HEK293 (cell line): ENCODE measurements around the gene GP1BB.

Source experiments
- CTCF ChIA-PET: fragments of 350-600 bp; formaldehyde crosslinking; extraction: SDS; loops from one replicate; lab custom pipeline; 2021; ENCODE audit warnings: antibody characterized with exemption; lab: Yijun Ruan, JAX
- POLR2A ChIA-PET: fragments of 300-600 bp; formaldehyde crosslinking; extraction: SDS; loops from one replicate; lab custom pipeline; 2020; ENCODE audit warnings: antibody characterized with exemption, inconsistent platforms; lab: Yijun Ruan, JAX
- H3K27ac ChIP-seq: fragments of 200-500 bp; sonication (Bioruptor generic); 2 replicates; pipeline ENCODE4 v1.5.1; 2014; ENCODE audit warnings: low read depth, low read length, control low read depth, inconsistent platforms; ENCODE audit errors: extremely low read depth
- H3K36me3 ChIP-seq, 2 experiments: fragments of 200-500 bp in 1 of 2; sonication (Bioruptor generic) in 1 of 2; 1 replicate in 1 of 2; 2 replicates in 1 of 2; pipeline ENCODE4 v1.5.1; 2014 to 2017; ENCODE audit warnings: inconsistent platforms in 2 of 2, low read length in 2 of 2; ENCODE audit not compliant: control insufficient read depth in 2 of 2, insufficient read depth in 1 of 2
- H3K4me1 ChIP-seq: fragments of 200-500 bp; sonication (Bioruptor generic); 2 replicates; pipeline ENCODE4 v1.5.1; 2014; ENCODE audit warnings: mild to moderate bottlenecking, low read length, inconsistent platforms; ENCODE audit not compliant: control insufficient read depth, insufficient read depth
- H3K4me3 ChIP-seq: 2 replicates; pipeline ENCODE4 v1.5.1; 2011; ENCODE audit warnings: low read depth, mild to moderate bottlenecking, control low read depth, low read length, moderate library complexity
- H3K9me3 ChIP-seq: fragments of 200-500 bp; sonication (Bioruptor generic); 2 replicates; pipeline ENCODE4 v1.5.1; 2014; ENCODE audit warnings: low read depth, low read length, inconsistent platforms; ENCODE audit not compliant: control insufficient read depth, insufficient read depth
- BCL11B ChIP-seq: fragments of 450-650 bp; formaldehyde crosslinking; IDR thresholded peaks from 2 replicates; pipeline ENCODE4 v1.5.1; 2016; ENCODE audit warnings: low read depth, missing biosample characterization, missing genetic modification characterization
- GLIS2 ChIP-seq: fragments of 450-650 bp; formaldehyde crosslinking; IDR thresholded peaks from 2 replicates; pipeline ENCODE4 v1.5.1; 2016; ENCODE audit warnings: missing biosample characterization, missing genetic modification characterization
- KLF1 ChIP-seq: fragments of 450-650 bp; formaldehyde crosslinking; IDR thresholded peaks from 2 replicates; pipeline ENCODE4 v1.5.1; 2016; ENCODE audit warnings: missing biosample characterization, missing genetic modification characterization
- SP2 ChIP-seq: fragments of 450-650 bp; formaldehyde crosslinking; IDR thresholded peaks from 2 replicates; pipeline ENCODE4 v1.5.1; 2016; ENCODE audit warnings: missing biosample characterization, missing genetic modification characterization
- WT1 ChIP-seq: fragments of 450-650 bp; formaldehyde crosslinking; IDR thresholded peaks from 2 replicates; pipeline ENCODE4 v1.5.1; 2016; ENCODE audit warnings: missing biosample characterization, missing genetic modification characterization
- YY2 ChIP-seq: fragments of 450-650 bp; formaldehyde crosslinking; IDR thresholded peaks from 2 replicates; pipeline ENCODE4 v1.5.1; 2016; ENCODE audit warnings: missing biosample characterization, missing genetic modification characterization
- ZBTB8A ChIP-seq: fragments of 450-650 bp; formaldehyde crosslinking; IDR thresholded peaks from 2 replicates; pipeline ENCODE4 v1.5.1; 2016; ENCODE audit warnings: missing biosample characterization, missing genetic modification characterization
- ZNF112 ChIP-seq: fragments of 450-650 bp; formaldehyde crosslinking; IDR thresholded peaks from 2 replicates; pipeline ENCODE4 v1.5.0; 2017; ENCODE audit warnings: missing biosample characterization, missing genetic modification characterization
- ZNF211 ChIP-seq: fragments of 450-650 bp; formaldehyde crosslinking; IDR thresholded peaks from 2 replicates; pipeline ENCODE4 v1.5.1; 2016; ENCODE audit warnings: low read depth, missing biosample characterization, missing genetic modification characterization
- ZNF221 ChIP-seq: fragments of 450-650 bp; formaldehyde crosslinking; IDR thresholded peaks from 2 replicates; pipeline ENCODE4 v1.5.1; 2017; ENCODE audit warnings: missing biosample characterization, missing genetic modification characterization, borderline replicate concordance
- ZNF23 ChIP-seq: fragments of 450-650 bp; formaldehyde crosslinking; IDR thresholded peaks from 2 replicates; pipeline ENCODE4 v1.5.1; 2016; ENCODE audit warnings: missing biosample characterization, missing genetic modification characterization, borderline replicate concordance
- ZNF248 ChIP-seq: fragments of 450-650 bp; formaldehyde crosslinking; IDR thresholded peaks from 2 replicates; pipeline ENCODE4 v1.5.1; 2017; ENCODE audit warnings: missing biosample characterization, missing genetic modification characterization
- ZNF335 ChIP-seq: fragments of 450-650 bp; formaldehyde crosslinking; conservative IDR thresholded peaks from 2 replicates; pipeline ENCODE4 v1.5.1; 2016; ENCODE audit warnings: missing biosample characterization, missing genetic modification characterization
- ZNF341 ChIP-seq: fragments of 450-650 bp; formaldehyde crosslinking; IDR thresholded peaks from 2 replicates; pipeline ENCODE4; 2016; ENCODE audit warnings: low read depth, missing biosample characterization, missing genetic modification characterization
- ZNF366 ChIP-seq: fragments of 450-650 bp; formaldehyde crosslinking; conservative IDR thresholded peaks from 2 replicates; pipeline ENCODE4 v1.5.1; 2016; ENCODE audit warnings: missing biosample characterization, missing genetic modification characterization
- ZNF488 ChIP-seq: fragments of 450-650 bp; formaldehyde crosslinking; IDR thresholded peaks from 2 replicates; pipeline ENCODE4 v1.5.1; 2016; ENCODE audit warnings: missing biosample characterization, missing genetic modification characterization
- ZNF548 ChIP-seq: fragments of 450-650 bp; formaldehyde crosslinking; IDR thresholded peaks from 2 replicates; pipeline ENCODE4 v1.5.1; 2016; ENCODE audit warnings: missing biosample characterization, missing genetic modification characterization
- ZNF585B ChIP-seq: fragments of 450-650 bp; formaldehyde crosslinking; IDR thresholded peaks from 2 replicates; pipeline ENCODE4 v1.5.1; 2016; ENCODE audit warnings: missing biosample characterization, missing genetic modification characterization
- ZNF621 ChIP-seq: fragments of 450-650 bp; formaldehyde crosslinking; IDR thresholded peaks from 2 replicates; pipeline ENCODE4 v1.5.1; 2017; ENCODE audit warnings: missing biosample characterization, missing genetic modification characterization
- ZNF704 ChIP-seq: fragments of 450-650 bp; formaldehyde crosslinking; IDR thresholded peaks from 2 replicates; pipeline ENCODE4 v1.5.1; 2016; ENCODE audit warnings: missing biosample characterization, missing genetic modification characterization
- ZNF843 ChIP-seq: fragments of 450-650 bp; formaldehyde crosslinking; IDR thresholded peaks from 2 replicates; pipeline ENCODE4 v1.5.1; 2016; ENCODE audit warnings: missing biosample characterization, missing genetic modification characterization
- ZSCAN18 ChIP-seq: fragments of 450-650 bp; formaldehyde crosslinking; IDR thresholded peaks from 2 replicates; pipeline ENCODE4 v1.5.1; 2016; ENCODE audit warnings: missing biosample characterization, missing genetic modification characterization
- ZSCAN23 ChIP-seq: fragments of 450-650 bp; formaldehyde crosslinking; IDR thresholded peaks from 2 replicates; pipeline ENCODE4 v1.5.1; 2016; ENCODE audit warnings: missing biosample characterization, missing genetic modification characterization
- TF ChIP-seq, protein P1 (sequence below): fragments of 450-650 bp; formaldehyde crosslinking; IDR thresholded peaks from 2 replicates; pipeline ENCODE4 v1.5.1; 2017; ENCODE audit warnings: missing biosample characterization, missing genetic modification characterization
- TF ChIP-seq, protein P2 (sequence below): fragments of 450-650 bp; formaldehyde crosslinking; optimal IDR thresholded peaks from 2 replicates; pipeline ENCODE3; 2016; ENCODE audit warnings: missing biosample characterization, mild to moderate bottlenecking, missing genetic modification characterization

Gene GP1BB

DNA sequence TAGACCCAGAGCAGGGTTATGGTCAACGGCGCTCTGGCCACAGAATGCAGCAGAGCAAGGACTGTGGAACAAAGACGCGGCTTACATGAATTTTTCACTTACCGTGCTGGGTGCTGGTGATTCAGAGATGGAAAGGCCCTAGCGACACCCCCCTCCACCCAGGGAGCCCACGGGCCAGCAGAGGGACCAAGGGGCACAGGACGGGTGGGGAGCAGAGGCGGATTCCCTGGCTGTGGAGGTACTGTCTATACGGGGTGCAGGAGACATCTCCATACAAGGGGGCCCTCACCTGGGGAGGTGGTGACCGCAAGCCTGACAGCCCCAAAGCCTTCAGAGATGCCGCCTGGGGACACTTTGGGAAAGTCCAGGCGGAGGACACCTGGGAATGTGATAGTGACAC is 10.1 kb upstream of the GP1BB start (continued):
- TF ChIP-seq ZNF112 (tag by site-specific recombination) (no peak), ZNF221 (tag by site-specific recombination) (no peak)

DNA sequence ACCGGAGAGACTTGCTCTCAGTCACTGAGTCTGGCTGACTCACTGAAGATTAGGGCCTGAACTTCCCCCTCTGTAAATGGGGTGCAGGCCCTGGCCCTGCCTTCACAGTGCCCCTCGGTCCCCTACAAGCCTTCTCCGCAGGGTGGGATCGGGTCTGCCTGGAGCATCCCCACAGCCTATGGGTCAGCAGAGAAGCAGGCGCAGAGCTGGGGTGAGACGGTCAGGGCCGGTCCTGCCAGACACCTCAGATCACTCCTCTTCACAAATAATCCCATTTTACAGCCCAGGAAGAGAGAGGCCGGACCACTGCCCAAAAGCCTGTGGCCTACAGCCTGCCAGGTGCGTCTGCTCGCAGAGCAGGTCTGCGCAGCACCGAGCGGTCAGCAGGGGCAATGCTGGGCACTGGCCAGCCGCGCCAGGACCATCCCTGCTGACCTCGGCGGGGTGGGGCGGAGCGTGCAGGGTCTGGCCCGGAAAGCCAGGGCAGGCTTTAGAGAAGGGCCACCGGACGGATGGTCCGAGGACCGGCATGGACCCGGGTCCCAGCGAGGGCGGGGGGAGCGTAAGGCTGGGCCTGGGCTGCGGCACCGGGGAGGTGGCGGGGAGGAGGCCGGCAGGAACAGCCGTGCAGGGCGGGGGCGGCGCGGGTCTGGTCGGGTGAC is 9.6 kb upstream of the GP1BB start:
- CTCF ChIA-PET = no interaction called here
- Histone ChIP-seq H3K4me3 (peak overlapping the region; percentile 3; the same call in 1 of the 2 replicates), H3K4me1 (no peaks in the 10 kb centered on the region; the same call in 1 of the 2 replicates), H3K9me3 (no peaks in the 10 kb centered on the region), H3K27ac (no peak overlapping the region), H3K36me3 (no peaks in the 10 kb centered on the region)
- POLR2A ChIA-PET = no interaction called here
- peak; percentile 71 for TF ChIP-seq ZNF335
- TF ChIP-seq ZNF488 (tag by site-specific recombination) = no peak
- TF ChIP-seq ZNF341 (tag by site-specific recombination) = peak; percentile 69

- Histone ChIP-seq H3K36me3 (peaks cover 0 to 3% of the 10 kb centered on the region in 2 experiments; a peak in 1 of 3 replicates), H3K4me1 (no peaks in the 10 kb centered on the region; the same call in 1 of the 2 replicates), H3K9me3 (no peaks in the 10 kb centered on the region), H3K4me3 (peak within 1 kb of the TSS; percentile 53), H3K27ac (no peak within 1 kb of the TSS; the same call in 1 of the 2 replicates)
- ChIA-PET CTCF (interaction anchor here (0.6 to 1.7 kb wide), 2 partner anchors 9 to 14 kb away, joined by 3 to 6 read pairs; partner anchors contain the start of gene GP1BB), POLR2A (no interaction called here)
- TF ChIP-seq ZNF621 (tag by site-specific recombination) (no peak), BCL11B (tag by site-specific recombination) (peak; percentile 41; the same call in 1 of the 2 replicates), ZNF211 (tag by site-specific recombination) (no peak), ZNF843 (tag by site-specific recombination) (no peak), ZSCAN23 (tag by site-specific recombination) (no peak), ZNF248 (tag by site-specific recombination) (no peak), ZBTB8A (tag by site-specific recombination) (peak; percentile 84), ZNF366 (tag by site-specific recombination) (no peak), ZNF704 (tag by site-specific recombination) (no peak), ZNF548 (tag by site-specific recombination) (no peak), KLF1 (tag by site-specific recombination) (0 out of 2 replicates have a peak, but pooled peaks have one; percentile 37), SP2 (no peak), ZNF23 (tag by site-specific recombination) (no peak), WT1 (tag by site-specific recombination) (no peak), ZNF585B (tag by site-specific recombination) (no peak), ZSCAN18 (no peak), YY2 (tag by site-specific recombination) (no peak), GLIS2 (tag by site-specific recombination) (peak; percentile 70), ZNF341 (tag by site-specific recombination) (peak; percentile 43)
- TF ChIP-seq, protein P1, sequence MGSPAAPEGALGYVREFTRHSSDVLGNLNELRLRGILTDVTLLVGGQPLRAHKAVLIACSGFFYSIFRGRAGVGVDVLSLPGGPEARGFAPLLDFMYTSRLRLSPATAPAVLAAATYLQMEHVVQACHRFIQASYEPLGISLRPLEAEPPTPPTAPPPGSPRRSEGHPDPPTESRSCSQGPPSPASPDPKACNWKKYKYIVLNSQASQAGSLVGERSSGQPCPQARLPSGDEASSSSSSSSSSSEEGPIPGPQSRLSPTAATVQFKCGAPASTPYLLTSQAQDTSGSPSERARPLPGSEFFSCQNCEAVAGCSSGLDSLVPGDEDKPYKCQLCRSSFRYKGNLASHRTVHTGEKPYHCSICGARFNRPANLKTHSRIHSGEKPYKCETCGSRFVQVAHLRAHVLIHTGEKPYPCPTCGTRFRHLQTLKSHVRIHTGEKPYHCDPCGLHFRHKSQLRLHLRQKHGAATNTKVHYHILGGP (tag by site-specific recombination) = no peak
- TF ChIP-seq, protein P2, sequence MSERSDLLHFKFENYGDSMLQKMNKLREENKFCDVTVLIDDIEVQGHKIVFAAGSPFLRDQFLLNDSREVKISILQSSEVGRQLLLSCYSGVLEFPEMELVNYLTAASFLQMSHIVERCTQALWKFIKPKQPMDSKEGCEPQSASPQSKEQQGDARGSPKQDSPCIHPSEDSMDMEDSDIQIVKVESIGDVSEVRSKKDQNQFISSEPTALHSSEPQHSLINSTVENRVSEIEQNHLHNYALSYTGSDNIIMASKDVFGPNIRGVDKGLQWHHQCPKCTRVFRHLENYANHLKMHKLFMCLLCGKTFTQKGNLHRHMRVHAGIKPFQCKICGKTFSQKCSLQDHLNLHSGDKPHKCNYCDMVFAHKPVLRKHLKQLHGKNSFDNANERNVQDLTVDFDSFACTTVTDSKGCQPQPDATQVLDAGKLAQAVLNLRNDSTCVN (tag by site-specific recombination) = peak; percentile 77
Measured at GRCh38 chr22:19714312-19715187, 8.8 kb upstream of the GP1BB start, which contains the start of gene SEPTIN5. Gene SEPTIN5, plus strand, starts transcription at chr22:19714503. Its CDS starts 86 bp downstream, at chr22:19714589.
